Chondrocyte (in vitro differentiated cells): ENCODE results near the gene GRIN1. TPM values are rescaled to one million over a fixed set of nuclear protein-coding genes. Genes with fewer than 3 reads are reported as not detected.

Experiments
- DNase-seq: peaks from one replicate; pipeline ENCODE4 v3.0.0; 2021; ENCODE audit warnings: mixed read lengths, low spot score
- H3K27ac Mint-ChIP-seq: one replicate; pipeline ENCODE4 v1.8.0; 2021; ENCODE audit warnings: mild to moderate bottlenecking, moderate library complexity, mixed read lengths; ENCODE audit not compliant: unreplicated experiment
- H3K27me3 Mint-ChIP-seq: 2 replicates; pipeline ENCODE4 v1.8.0; 2021; ENCODE audit warnings: low read depth, mixed read lengths
- H3K36me3 Mint-ChIP-seq: 2 replicates; pipeline ENCODE4 v1.8.0; 2021; ENCODE audit warnings: low read depth, mixed read lengths
- H3K4me1 Mint-ChIP-seq: 2 replicates; pipeline ENCODE4 v1.8.0; 2021; ENCODE audit warnings: low read depth, mild to moderate bottlenecking, mixed read lengths
- H3K4me3 Mint-ChIP-seq: one replicate; pipeline ENCODE4 v1.8.0; 2021; ENCODE audit warnings: mild to moderate bottlenecking, moderate library complexity, mixed read lengths; ENCODE audit not compliant: unreplicated experiment
- H3K9me3 Mint-ChIP-seq: 2 replicates; pipeline ENCODE4 v1.8.0; 2021; ENCODE audit warnings: low read depth, mixed read lengths
- total RNA-seq: library from RNA; stranded (reverse); gene quantifications from 3 replicates; pipeline ENCODE4 v1.2.1, GENCODE V29; 2021
- TF ChIP-seq, protein P1 (sequence below): fragments of 200-600 bp; sonication (generic); IDR thresholded peaks from 2 replicates; pipeline ENCODE4 v1.5.0; 2021; ENCODE audit warnings: antibody characterized with exemption, mild to moderate bottlenecking, moderate library complexity

GRIN1 gene
- total RNA-seq, 1 donor from 2014 or later = 0.07 TPM

- no peaks in the 10 kb centered on the region for H3K9me3 Mint-ChIP-seq
- no peak for DNase-seq
- H3K4me1 Mint-ChIP-seq = no peaks in the 10 kb centered on the region
- H3K27me3 Mint-ChIP-seq = no peaks in the 10 kb centered on the region
- TF ChIP-seq, protein P1, sequence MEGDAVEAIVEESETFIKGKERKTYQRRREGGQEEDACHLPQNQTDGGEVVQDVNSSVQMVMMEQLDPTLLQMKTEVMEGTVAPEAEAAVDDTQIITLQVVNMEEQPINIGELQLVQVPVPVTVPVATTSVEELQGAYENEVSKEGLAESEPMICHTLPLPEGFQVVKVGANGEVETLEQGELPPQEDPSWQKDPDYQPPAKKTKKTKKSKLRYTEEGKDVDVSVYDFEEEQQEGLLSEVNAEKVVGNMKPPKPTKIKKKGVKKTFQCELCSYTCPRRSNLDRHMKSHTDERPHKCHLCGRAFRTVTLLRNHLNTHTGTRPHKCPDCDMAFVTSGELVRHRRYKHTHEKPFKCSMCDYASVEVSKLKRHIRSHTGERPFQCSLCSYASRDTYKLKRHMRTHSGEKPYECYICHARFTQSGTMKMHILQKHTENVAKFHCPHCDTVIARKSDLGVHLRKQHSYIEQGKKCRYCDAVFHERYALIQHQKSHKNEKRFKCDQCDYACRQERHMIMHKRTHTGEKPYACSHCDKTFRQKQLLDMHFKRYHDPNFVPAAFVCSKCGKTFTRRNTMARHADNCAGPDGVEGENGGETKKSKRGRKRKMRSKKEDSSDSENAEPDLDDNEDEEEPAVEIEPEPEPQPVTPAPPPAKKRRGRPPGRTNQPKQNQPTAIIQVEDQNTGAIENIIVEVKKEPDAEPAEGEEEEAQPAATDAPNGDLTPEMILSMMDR = no peak
- no peak overlapping the region for H3K27ac Mint-ChIP-seq
- no peak overlapping the region for H3K4me3 Mint-ChIP-seq
- H3K36me3 Mint-ChIP-seq = peaks cover 18% of the 10 kb centered on the region
These were observed 41.0 kb upstream of the GRIN1 start for GRCh38 chr9:137097761-137098462.

DNA sequence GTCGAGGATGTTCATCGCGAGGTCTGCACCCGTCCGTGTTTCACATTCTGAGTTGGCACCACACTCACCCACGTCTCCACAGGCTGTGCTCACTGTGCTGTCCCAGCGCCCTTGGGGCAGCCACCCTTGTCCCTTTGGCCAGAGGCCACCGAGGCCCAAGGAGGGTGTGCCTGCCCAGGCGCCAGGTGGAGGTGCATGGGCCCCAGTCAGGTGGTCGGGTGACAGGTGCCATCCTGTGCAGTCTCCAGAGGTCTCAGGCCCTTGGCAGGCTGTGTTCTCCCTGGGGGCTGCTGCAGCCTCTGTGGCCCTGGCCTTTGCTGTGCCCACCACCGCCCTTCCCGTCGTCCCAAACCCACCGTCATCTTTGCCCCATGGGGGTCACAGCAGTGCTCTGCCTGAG, 39.7 kb upstream of the GRIN1 start:
- Mint-ChIP-seq H3K9me3 (no peaks in the 10 kb centered on the region), H3K4me1 (no peaks in the 10 kb centered on the region), H3K27me3 (no peaks in the 10 kb centered on the region), H3K27ac (no peak overlapping the region), H3K4me3 (no peak overlapping the region), H3K36me3 (peaks cover 16% of the 10 kb centered on the region)
- TF ChIP-seq, protein P1 = no peak
- peak; percentile 81 for DNase-seq

- TF ChIP-seq, protein P1 = no peak
- Mint-ChIP-seq H3K4me3 (no peak overlapping the region), H3K9me3 (no peaks in the 10 kb centered on the region), H3K36me3 (peaks cover 10% of the 10 kb centered on the region), H3K4me1 (no peaks in the 10 kb centered on the region), H3K27me3 (no peaks in the 10 kb centered on the region), H3K27ac (no peak overlapping the region)
- peak; percentile 77 for DNase-seq
These were observed 35.6 kb upstream of the GRIN1 start for GRCh38 chr9:137103206-137103999.

DNA sequence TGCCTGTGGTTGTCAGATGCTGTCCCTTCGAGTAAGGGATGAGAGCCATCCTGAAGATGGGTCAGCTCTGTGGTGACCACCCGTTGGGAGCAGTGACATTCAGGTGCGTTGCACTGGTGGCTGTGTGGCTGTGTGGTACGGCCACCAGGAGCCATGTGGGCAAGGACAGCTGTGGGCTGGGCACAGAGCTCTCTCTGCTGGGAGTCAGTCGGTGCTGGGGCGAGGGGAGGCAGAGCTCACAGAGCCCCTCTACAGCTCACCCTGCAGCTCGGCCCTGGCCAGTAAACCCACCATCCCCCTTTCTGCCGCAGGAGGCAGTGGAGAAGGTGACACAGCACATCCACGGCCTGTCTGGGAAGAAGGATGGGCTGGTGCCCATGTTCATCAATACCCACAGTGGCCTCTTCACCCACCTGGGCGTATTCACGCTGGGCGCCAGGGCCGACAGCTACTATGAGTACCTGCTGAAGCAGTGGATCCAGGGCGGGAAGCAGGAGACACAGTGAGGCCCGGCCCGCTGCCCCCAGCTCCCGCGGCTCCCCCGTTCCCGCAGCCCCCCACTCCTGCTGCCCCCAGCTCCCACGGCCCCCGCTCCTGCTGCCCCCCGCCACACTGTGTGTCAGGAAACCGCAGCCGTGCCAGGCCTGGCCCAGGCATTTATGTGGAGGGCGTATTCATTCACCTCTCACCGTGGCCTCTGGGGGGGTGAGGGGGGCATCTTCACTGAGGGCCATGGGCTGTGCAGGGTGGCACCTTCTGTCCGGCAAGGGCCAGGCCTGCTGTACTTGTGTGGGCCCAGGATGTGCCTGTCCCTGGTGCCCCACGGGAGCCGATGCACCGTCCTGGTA, 32.9 kb upstream of the GRIN1 start:
- DNase-seq = no peak
- no peaks in the 10 kb centered on the region for H3K4me1 Mint-ChIP-seq
- no peaks in the 10 kb centered on the region for H3K27me3 Mint-ChIP-seq
- H3K27ac Mint-ChIP-seq = no peak overlapping the region
- TF ChIP-seq, protein P1 = no peak
- no peaks in the 10 kb centered on the region for H3K9me3 Mint-ChIP-seq
- peaks cover 6% of the 10 kb centered on the region for H3K36me3 Mint-ChIP-seq
- H3K4me3 Mint-ChIP-seq = no peak overlapping the region
